CD4-positive, alpha-beta T cell treated with Interleukin-15 for 4 hours (primary cell): Measurements from ENCODE around the gene SVOPL.

Experiments
- DNase-seq: peaks from one replicate; pipeline ENCODE4 v3.0.0-alpha.2; 2020; ENCODE audit warnings: low spot score

The SVOPL gene

DNA sequence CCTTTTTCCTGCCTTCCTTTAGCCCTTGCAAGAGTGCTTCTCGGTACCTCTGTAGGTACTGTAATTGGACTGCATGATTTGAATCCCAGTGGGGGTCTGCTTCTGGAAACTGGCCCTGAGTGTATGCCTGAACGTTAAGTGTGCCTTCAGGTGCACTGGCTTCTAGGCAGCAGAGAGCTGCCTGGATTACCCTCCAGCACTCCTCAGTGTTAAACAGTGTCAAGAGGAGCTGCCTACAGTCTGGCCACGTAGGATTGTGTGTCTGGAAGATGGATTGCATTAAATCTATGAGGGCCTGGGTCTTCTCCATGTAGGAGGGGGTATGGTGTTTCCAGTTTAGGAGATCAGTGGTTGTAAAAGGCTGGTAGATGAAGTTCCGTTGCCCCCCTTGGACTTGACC lies 137.4 kb downstream of the SVOPL start:
- DNase-seq, result no peak

DNA sequence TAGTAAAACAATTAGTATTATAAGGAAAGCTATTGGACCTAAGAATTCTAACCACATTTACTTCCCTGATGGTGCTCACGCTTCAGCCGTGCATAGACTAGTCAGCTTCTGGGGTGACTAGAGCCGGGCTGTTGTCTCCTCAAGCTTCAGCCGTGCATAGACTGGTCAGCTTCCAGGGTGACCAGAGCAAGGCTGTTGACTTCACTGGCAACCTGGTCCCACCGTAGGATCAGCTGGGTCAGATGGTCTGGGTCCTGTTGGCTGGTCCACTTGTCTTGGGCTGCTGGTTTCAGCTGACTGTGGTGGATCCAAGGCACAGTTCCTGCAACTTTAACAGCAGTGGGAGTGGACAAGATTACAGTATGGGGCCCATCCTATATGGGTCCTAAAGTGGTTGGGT lies 141.7 kb downstream of the SVOPL start:
- no peak for DNase-seq

DNA sequence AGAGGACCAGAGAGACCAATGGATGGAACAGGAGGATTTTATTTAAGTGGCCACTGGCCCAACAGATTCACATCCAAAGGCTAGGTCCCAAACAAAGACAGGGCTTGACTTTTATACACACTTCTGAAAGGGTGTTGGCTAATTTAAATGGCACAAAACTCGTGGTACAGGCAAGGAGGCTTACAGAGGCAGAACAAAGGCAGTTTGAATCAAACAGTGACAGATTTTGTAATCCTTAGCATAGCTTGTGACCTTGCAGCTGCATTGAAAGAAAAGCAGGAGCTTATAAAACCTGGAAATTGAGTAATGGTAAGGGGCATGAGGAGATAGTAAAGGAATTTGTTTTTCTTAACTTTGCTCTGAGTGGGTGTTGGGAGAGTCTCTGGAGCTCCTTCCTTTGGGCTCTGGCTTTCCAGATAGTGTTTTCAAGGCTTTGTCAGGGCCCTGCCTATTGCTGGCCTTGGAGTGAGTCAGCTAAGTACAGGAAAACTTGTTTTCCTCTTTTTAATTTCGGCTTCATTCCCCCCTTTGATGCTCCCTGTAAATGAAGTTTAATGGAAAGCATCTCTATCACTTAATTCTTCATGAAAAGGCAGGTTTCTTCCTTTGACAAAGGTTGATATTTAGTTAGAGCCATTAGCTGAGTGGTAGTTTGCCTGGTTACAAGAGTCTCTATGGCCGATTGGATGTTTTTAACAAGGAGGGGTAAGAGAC lies 144.2 kb downstream of the SVOPL start:
- DNase-seq, result no peak

DNA sequence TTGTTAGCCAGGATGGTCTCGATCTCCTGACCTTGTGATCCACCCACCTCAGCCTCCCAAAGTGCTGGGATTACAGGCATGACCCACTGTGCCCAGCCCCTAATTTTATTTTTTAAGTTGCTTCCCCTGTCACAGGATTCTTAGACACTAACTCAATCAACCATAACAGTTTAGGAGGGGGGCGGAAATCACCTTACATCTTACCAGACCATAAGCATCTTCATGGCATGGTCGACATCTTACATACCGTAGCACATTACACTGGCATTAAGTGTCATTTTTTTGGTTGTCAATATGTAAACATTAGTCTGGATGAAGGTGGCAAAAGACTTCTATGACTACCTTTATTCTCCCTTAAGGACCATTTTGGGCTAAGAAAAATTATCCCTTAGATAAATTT lies 145.5 kb downstream of the SVOPL start:
- DNase-seq, result no peak

DNA sequence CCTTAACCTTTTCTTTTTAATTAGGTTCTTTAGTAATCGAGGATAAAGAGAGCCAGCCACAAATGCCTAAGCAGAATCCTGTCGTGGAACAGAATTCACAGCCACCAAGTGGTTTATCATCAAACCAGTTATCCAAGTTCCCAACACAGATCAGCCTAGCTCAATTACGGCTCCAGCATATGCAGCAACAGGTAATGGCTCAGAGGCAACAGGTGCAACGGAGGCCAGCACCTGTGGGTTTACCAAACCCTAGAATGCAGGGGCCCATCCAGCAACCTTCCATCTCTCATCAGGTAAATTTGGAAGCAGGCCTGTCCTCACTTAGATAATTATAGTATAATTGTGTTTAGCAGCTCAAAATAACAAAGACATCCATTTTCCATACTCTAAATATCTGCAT lies 146.5 kb downstream of the SVOPL start:
- no peak for DNase-seq

DNA sequence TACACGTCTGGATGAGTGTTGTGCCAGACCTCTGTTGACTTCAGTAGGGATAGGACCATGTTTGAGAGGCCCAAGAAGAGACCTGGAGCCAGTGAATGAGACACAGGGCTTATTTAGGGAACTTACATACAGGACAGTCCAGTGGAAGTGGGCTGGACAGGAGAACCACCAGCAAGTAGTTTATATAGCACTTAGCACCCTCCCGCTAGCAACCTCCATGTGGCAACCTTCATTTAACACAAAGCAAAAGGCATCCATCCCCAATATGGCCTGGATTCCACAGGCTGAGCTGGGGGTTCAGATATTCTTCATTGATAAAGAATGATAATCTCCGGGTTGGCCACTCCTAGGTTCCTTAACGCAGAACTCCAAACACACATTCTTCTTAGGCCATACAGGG lies 147.4 kb downstream of the SVOPL start:
- DNase-seq, result no peak

DNA sequence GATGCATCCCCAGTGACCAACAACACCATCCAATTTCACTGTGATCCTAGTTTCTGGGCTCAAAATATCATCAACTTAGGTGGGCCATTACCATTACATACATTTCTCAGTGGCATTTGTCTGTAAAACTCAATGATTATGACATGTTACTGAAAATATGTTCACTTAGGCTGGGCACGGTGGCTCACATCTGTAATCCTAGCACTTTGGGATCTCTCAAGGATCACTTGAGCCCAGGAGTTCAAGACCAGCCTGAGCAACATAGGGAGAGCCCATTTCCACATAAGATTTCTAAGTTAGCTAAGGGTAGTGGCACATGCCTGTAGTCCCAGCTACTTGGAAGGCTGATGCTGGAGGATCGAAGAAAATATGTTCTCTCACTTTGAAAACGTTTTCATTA lies 150.1 kb downstream of the SVOPL start:
- no peak for DNase-seq

DNA sequence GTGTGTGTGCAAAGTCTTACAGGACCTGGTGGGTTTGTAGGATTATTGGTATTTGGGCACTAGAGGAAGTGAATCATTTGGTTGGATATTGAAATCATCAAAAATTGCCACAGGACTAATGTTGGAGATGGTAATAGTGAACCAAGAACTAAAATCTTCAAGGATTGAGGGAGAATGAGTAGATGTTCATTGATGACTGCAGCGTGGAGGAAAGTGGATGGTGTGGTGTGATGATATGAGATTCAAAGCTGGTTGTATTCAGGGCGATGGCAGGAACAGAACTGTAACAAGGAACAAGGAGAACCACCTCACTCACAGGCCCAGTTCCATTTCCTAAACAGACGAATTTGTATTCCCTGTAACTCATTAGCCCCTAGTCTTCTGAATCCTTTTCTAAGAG lies 150.8 kb downstream of the SVOPL start:
- DNase-seq, result no peak

DNA sequence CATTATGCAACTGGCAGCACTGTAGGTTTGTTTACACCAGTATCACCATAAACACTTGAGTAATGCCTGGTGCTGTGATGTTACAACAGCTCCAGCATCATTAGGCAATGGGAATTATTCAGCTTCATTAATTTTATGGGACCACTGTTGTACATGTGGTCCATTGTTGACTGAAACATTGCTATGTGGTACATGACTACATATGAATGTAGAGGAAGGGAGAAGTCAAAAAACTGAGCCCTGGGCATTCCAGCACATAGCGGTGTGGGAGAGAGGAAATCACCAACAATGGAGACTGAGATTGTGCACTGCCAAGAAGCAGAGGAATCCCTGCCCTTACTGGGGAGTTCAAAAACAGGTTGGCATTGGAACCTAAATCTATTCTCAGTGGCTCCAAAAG lies 152.1 kb downstream of the SVOPL start:
- no peak for DNase-seq

DNA sequence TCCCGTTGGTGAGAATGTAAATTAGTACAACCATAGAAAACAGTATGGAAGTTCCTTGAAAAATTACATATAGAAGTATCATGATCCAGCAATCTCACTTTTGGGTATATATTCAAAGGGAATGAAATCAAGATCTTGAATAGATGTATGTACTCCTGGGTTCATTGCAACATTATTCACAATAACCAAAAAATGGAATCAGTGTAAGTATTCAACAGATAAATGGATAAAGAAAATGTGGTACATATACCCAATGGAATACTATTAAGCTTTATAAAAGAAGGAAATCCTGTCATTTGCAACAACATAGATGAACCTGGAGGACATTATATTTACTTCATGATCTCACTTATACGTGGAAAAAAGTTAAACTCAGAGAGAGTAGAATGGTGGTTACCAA lies 154.3 kb downstream of the SVOPL start:
- no peak for DNase-seq

DNA sequence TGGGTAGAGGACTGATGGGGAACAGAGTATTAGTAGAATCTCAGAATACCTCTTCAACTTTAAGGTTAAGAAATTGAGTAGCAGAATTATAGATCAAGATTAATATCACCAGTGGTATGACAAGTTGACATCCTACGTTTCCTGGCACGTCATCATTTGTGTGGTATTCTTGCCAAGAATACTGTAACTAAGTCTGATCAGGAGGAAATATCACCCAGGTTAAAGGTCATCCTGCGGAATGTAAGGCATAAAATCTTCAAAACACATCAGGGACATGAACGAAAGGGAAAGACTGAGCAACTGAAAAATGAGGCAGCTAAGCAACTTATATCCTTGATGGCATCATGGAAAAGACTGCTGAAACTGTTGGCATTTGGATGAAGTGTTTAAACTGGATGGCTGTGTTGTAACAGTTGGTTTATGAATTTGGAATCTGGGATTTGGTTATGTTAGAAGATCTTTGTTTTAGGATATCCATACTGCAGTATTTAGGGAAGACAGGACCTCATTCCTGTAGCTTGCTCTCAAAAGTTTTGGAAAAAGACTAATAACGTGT lies 155.0 kb downstream of the SVOPL start:
- DNase-seq, result no peak

DNA sequence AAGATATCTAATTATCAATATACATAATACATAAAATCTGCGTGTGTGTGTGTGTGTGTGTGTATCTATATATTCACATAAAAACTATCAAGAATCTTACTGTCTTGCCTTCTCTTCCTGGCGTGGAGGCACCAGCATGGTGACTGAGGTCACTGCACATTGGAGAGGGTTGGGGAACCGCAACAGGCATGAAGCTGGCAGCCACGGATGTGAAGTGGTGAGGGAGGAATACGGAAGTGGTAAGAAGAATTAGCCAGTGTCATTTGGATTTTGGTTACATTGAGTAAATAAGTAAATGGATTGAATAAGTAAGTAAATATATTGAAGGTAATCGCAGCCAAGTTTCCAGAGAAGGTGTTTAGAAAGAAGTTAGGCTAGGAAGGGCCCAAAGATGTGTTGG lies 156.0 kb downstream of the SVOPL start:
- no peak for DNase-seq
